Brain microvascular endothelial cell (primary cell): ENCODE data around the gene EPB41L5.

ENCODE experiments used
- DNase-seq: peaks from one replicate; pipeline ENCODE4 v3.0.0-alpha.2; 2020
- H3K27ac ChIP-seq: fragments of 250-450 bp; sonication (Bioruptor Pico); 2 replicates; pipeline ENCODE4 v1.5.1; 2020; ENCODE audit warnings: mild to moderate bottlenecking, moderate library complexity
- H3K27me3 ChIP-seq: fragments of 250-450 bp; sonication (Bioruptor Pico); replicated peaks from 2 replicates; pipeline ENCODE4 v1.5.1; 2020; ENCODE audit warnings: mild to moderate bottlenecking
- H3K36me3 ChIP-seq: fragments of 250-450 bp; sonication (Bioruptor Pico); replicated peaks from 2 replicates; pipeline ENCODE4 v1.5.1; 2020; ENCODE audit warnings: mild to moderate bottlenecking
- H3K4me3 ChIP-seq: 2 replicates; pipeline ENCODE4 v1.5.1; 2011; ENCODE audit warnings: low read depth, mild to moderate bottlenecking, control low read depth, low read length, moderate library complexity
- CTCF ChIP-seq: IDR thresholded peaks from 2 replicates; pipeline ENCODE4 v1.5.1; 2011; ENCODE audit warnings: low read depth, mild to moderate bottlenecking, moderate library complexity, low read length, control low read depth, inconsistent platforms; ENCODE audit errors: missing control alignments
- in situ Hi-C: cut with HindIII; loops from 2 replicates; pipeline ENCODE4 v1.10.0; 2017; ENCODE audit warnings: low sequenced_read_pairs, low pct_ligation_motif_present

The EPB41L5 gene

DNA sequence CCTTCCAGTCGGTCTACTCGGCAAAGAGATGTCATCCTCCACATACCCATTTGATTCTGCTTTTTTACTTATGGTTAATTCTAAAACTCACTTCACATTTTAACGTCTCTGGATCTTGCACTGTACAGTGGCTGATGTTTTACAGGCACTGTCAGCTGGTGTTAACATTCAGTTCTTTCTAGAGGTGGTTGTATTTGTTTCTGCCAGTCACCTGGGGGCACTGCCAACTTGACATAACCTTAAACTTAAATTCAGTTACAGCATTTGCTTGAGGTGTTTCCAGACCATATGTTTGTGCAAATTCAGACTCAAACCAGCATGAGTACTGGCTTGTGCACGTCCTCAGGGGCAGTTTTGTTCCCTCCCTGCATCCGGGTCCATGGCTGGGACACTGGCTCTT, 215.6 kb downstream of the EPB41L5 start:
- DNase-seq, result no peak
- Histone ChIP-seq H3K27me3 (no peaks in the 10 kb centered on the region), H3K36me3 (no peaks in the 10 kb centered on the region), H3K4me3 (no peak overlapping the region), H3K27ac (no peak overlapping the region)
- no peak for TF ChIP-seq CTCF
- in situ Hi-C loops, result no loop called here
